ENCODE data around the gene RAP2B. TPM values are rescaled to one million over a fixed set of nuclear protein-coding genes. Genes with fewer than 3 reads are reported as not detected.

Gene RAP2B
- total RNA-seq, 1 donor from 2014 or later, result 12.2 TPM

DNA sequence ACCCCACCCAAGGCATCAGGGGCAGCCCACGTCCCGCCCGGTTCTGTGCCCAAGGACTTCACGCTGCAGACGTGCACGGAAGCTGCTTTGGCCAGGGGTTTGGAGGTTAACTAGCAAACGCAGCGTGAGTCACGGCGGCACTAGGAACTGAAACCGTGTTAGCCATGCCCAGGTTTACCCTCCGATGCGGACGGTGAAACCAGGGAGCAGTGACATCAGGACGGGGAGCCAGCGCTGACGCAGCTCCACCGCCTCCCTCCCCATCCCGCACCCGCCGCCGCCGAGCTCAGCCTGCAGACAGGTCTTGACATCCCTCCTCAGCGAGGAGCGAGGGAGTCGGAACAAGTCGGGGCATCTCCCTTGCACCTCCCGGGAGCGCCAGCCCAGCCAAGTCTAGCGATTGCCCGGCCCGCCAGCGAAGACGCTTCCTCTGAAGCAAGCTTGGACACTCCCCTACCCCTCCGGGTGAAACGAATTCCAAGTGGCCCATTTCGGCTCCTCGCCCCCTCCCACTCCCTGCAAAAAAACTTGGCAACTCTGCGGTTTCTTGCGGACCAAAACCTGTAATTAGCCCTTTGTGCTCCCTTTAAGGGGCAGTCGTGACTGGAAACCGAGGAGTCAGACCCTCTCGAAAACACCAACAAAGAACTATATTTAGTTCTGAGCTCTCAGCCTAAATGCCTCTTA lies 1.4 kb upstream of the RAP2B start:
- Mint-ChIP-seq H3K9me3 (no peaks in the 10 kb centered on the region), H3K27ac (peak overlapping the region; percentile 97), H3K27me3 (no peaks in the 10 kb centered on the region), H3K4me3 (peak overlapping the region; percentile 97), H3K36me3 (ENCODE audit: low read depth) (peaks cover 24% of the 10 kb centered on the region), H3K4me1 (peaks cover 37% of the 10 kb centered on the region)
- POLR2A ChIA-PET, result interaction anchor here (0.6 to 4.3 kb wide), 15 partner anchors 11 to 1775 kb away, joined by 3 to 38 read pairs (median 4); partner anchors contain the start of gene DHX36
- TF ChIP-seq, protein P1, sequence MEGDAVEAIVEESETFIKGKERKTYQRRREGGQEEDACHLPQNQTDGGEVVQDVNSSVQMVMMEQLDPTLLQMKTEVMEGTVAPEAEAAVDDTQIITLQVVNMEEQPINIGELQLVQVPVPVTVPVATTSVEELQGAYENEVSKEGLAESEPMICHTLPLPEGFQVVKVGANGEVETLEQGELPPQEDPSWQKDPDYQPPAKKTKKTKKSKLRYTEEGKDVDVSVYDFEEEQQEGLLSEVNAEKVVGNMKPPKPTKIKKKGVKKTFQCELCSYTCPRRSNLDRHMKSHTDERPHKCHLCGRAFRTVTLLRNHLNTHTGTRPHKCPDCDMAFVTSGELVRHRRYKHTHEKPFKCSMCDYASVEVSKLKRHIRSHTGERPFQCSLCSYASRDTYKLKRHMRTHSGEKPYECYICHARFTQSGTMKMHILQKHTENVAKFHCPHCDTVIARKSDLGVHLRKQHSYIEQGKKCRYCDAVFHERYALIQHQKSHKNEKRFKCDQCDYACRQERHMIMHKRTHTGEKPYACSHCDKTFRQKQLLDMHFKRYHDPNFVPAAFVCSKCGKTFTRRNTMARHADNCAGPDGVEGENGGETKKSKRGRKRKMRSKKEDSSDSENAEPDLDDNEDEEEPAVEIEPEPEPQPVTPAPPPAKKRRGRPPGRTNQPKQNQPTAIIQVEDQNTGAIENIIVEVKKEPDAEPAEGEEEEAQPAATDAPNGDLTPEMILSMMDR (IDR thresholded peaks at IDR 0.05), result no peak
- ATAC-seq (ENCODE audit: low read depth) (peak; percentile 47), DNase-seq (peak; percentile 76)
- CTCF ChIA-PET, result interaction anchor here (1.0 kb wide), 1 partner anchor 117 kb away, joined by 4 read pairs; no protein-coding TSS in a partner anchor
- intact Hi-C loops (cut with micrococcal nuclease), result loop anchor here (1.0 to 10.0 kb wide), 10 partner anchors 62 to 1988 kb away; no protein-coding TSS in a partner anchor

DNA sequence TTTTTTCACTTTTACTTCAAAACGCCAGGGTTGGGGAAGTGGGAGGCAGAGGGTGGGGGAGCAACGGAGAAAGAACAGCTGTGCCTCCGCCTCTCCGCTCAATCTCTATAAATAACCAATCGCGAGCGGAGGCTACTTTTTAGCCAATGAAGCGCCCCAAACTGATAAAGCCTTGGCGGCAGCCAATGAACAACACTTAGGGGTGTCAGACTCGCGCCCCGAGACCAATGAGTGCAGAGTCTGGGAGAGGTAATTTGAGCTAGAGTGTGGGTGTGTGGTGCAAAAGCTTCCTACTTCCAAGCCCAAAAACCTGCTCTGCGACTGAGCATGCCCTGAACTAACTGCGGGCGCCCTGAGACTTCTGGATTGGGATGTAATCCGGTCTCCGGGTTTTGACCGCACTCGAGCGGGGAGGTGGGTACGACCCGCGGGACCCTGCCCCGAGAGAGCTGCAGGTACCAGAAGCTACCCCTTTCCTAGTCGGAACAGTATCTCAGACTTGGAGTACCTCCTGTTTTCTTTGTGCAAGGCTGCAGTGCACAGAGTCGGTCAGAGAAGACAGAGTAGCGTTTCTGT lies 800 bp upstream of the RAP2B start:
- ATAC-seq (ENCODE audit: low read depth) (peak; percentile 77), DNase-seq (peak; percentile 68)
- intact Hi-C loops (cut with micrococcal nuclease), result loop anchor here (1.0 to 10.0 kb wide), 10 partner anchors 61 to 1989 kb away; no protein-coding TSS in a partner anchor
- Mint-ChIP-seq H3K4me1 (peaks cover 43% of the 10 kb centered on the region), H3K27me3 (no peaks in the 10 kb centered on the region), H3K36me3 (ENCODE audit: low read depth) (peaks cover 24% of the 10 kb centered on the region), H3K27ac (peak overlapping the region; percentile 97), H3K4me3 (peak overlapping the region; percentile 97), H3K9me3 (no peaks in the 10 kb centered on the region)
- ChIA-PET POLR2A (interaction anchor here (0.6 to 4.3 kb wide), 14 partner anchors 12 to 1776 kb away, joined by 3 to 38 read pairs (median 4); partner anchors contain the start of gene DHX36), CTCF (interaction anchor here (1.0 kb wide), 1 partner anchor 118 kb away, joined by 4 read pairs; no protein-coding TSS in a partner anchor)
- TF ChIP-seq, protein P1 (IDR thresholded peaks at IDR 0.05), result no peak

DNA sequence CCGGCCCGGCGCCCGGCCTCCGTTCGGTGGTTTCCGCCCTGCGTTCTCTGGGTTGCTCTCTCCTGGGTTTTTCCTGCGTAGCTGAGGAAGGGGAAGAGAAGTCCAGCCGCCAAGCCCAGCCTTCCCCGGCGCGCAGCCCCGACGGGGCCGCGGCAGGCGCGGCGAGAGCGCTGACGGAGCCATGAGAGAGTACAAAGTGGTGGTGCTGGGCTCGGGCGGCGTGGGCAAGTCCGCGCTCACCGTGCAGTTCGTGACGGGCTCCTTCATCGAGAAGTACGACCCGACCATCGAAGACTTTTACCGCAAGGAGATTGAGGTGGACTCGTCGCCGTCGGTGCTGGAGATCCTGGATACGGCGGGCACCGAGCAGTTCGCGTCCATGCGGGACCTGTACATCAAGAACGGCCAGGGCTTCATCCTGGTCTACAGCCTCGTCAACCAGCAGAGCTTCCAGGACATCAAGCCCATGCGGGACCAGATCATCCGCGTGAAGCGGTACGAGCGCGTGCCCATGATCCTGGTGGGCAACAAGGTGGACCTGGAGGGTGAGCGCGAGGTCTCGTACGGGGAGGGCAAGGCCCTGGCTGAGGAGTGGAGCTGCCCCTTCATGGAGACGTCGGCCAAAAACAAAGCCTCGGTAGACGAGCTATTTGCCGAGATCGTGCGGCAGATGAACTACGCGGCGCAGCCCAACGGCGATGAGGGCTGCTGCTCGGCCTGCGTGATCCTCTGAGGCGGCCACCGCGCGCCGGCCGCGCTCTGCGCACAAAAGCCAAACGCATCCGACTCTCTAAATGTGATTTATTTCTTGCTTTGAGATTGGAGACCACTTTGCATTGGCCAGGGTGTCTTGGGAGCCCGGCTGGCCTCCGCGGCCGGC lies 727 bp downstream of the RAP2B start:
- CTCF ChIA-PET, result no interaction called here
- TF ChIP-seq, protein P1 (IDR thresholded peaks at IDR 0.05), result no peak
- intact Hi-C loops (cut with micrococcal nuclease), result loop anchor here (5.0 to 10.0 kb wide), 8 partner anchors 60 to 1990 kb away; no protein-coding TSS in a partner anchor
- peak overlapping the region; percentile 97 for H3K4me3 Mint-ChIP-seq
- POLR2A ChIA-PET, result interaction anchor here (0.5 to 4.3 kb wide), 5 partner anchors 59 to 773 kb away, joined by 3 to 38 read pairs (median 7); no protein-coding TSS in a partner anchor
- H3K36me3 Mint-ChIP-seq (ENCODE audit: low read depth), result peaks cover 24% of the 10 kb centered on the region
- DNase-seq, result peak; percentile 44
- no peaks in the 10 kb centered on the region for H3K9me3 Mint-ChIP-seq
- H3K4me1 Mint-ChIP-seq, result peaks cover 56% of the 10 kb centered on the region
- ATAC-seq (ENCODE audit: low read depth), result no peak
- H3K27ac Mint-ChIP-seq, result peak overlapping the region; percentile 72
- no peaks in the 10 kb centered on the region for H3K27me3 Mint-ChIP-seq

DNA sequence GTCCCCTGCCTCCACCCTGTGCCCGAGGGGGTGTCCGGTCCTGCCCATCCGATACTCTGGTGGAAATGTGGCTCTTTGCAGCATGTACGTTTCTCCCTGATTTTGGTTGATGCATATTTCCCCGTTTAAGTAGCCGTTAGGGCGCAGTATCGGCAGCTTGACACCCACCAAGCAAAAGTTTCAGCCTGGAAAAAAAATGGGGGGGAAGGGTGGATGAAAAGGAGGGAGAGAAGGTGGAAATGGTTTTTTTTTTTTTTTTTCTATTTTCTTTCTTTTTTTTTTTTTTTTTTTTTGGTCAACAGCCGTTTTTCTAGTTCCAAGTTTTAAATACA lies 1.3 kb downstream of the RAP2B start:
- TF ChIP-seq, protein P1 (IDR thresholded peaks at IDR 0.05), result no peak
- intact Hi-C loops (cut with micrococcal nuclease), result loop anchor here (5.0 to 10.0 kb wide), 8 partner anchors 59 to 1991 kb away; no protein-coding TSS in a partner anchor
- ChIA-PET CTCF (no interaction called here), POLR2A (interaction anchor here (0.7 to 4.3 kb wide), 2 partner anchors 59 to 231 kb away, joined by 4 to 38 read pairs; no protein-coding TSS in a partner anchor)
- Mint-ChIP-seq H3K9me3 (no peaks in the 10 kb centered on the region), H3K27ac (peak overlapping the region; percentile 72), H3K36me3 (ENCODE audit: low read depth) (peaks cover 24% of the 10 kb centered on the region), H3K4me3 (peak overlapping the region; percentile 97), H3K4me1 (peaks cover 56% of the 10 kb centered on the region), H3K27me3 (no peaks in the 10 kb centered on the region)
- DNase-seq (no peak), ATAC-seq (ENCODE audit: low read depth) (no peak)

Measured in activated B cell treated with CpG ODN at 0.5 μM for 24 hours (primary cell).